Mesenchymal stem cell (in vitro differentiated cells and primary cell): ENCODE measurements around the gene SELENOK.
"Not testable (repeated sequence)": the region's sequence is repeated elsewhere in the genome, so short reads cannot be mapped to it uniquely, and the experiment has no call there.

Experiments used
- DNase-seq: peaks from one replicate; pipeline ENCODE4 v3.0.0-alpha.2; 2013
- H2AFZ ChIP-seq: one replicate; pipeline ENCODE4 v1.6.1; 2013; ENCODE audit warnings: low read depth, mild to moderate bottlenecking, control low read depth, inconsistent platforms, low read length, moderate library complexity
- H2AK5ac ChIP-seq: 2 replicates; pipeline ENCODE4 v1.6.1; 2013; ENCODE audit warnings: low read length, moderate library complexity, mild to moderate bottlenecking, inconsistent platforms; ENCODE audit not compliant: severe bottlenecking
- H2BK120ac ChIP-seq: one replicate; pipeline ENCODE4 v1.6.1; 2013; ENCODE audit warnings: low read depth, mild to moderate bottlenecking, inconsistent platforms, low read length, moderate library complexity
- H2BK12ac ChIP-seq, 2 experiments: one replicate each; pipeline ENCODE4 v1.6.1; 2013; ENCODE audit warnings: inconsistent platforms in 2 of 2, low read length in 2 of 2, mild to moderate bottlenecking in 2 of 2, moderate library complexity in 2 of 2, control low read depth in 1 of 2
- H2BK15ac ChIP-seq: one replicate; pipeline ENCODE4 v1.6.1; 2013; ENCODE audit warnings: mild to moderate bottlenecking, low read depth, inconsistent platforms; ENCODE audit not compliant: poor library complexity, severe bottlenecking
- H2BK5ac ChIP-seq: 2 replicates; pipeline ENCODE4 v1.6.1; 2013; ENCODE audit warnings: low read depth, mild to moderate bottlenecking, low read length, control low read depth, inconsistent platforms; ENCODE audit not compliant: poor library complexity, severe bottlenecking
- H3K14ac ChIP-seq, 2 experiments: one replicate each; pipeline ENCODE4 v1.6.1; 2013; ENCODE audit warnings: inconsistent platforms in 2 of 2, low read length in 2 of 2, control low read depth in 1 of 2, mild to moderate bottlenecking in 1 of 2, moderate library complexity in 1 of 2
- H3K18ac ChIP-seq, 2 experiments: one replicate each; pipeline ENCODE4 v1.6.1; 2013; ENCODE audit warnings: inconsistent platforms in 2 of 2, low read length in 2 of 2, control low read depth in 1 of 2, low read depth in 1 of 2, mild to moderate bottlenecking in 1 of 2
- H3K23ac ChIP-seq, 2 experiments: one replicate each; pipeline ENCODE4 v1.6.1; 2013; ENCODE audit warnings: inconsistent platforms in 2 of 2, low read length in 2 of 2, mild to moderate bottlenecking in 2 of 2, moderate library complexity in 2 of 2, control low read depth in 1 of 2
- H3K27ac ChIP-seq: 2 replicates; pipeline ENCODE4 v1.5.1; 2013; ENCODE audit warnings: mild to moderate bottlenecking, moderate library complexity, low read length, control low read depth, inconsistent platforms; ENCODE audit not compliant: poor library complexity, severe bottlenecking
- H3K27me3 ChIP-seq, 2 experiments: 2 replicates each; pipeline versions ENCODE4 v1.6.1 to v1.7.0; 2013; ENCODE audit warnings: low read length in 2 of 2, mild to moderate bottlenecking in 2 of 2, moderate library complexity in 2 of 2, control low read depth in 1 of 2, inconsistent platforms in 1 of 2; ENCODE audit not compliant: control insufficient read depth in 1 of 2, insufficient read depth in 1 of 2
- H3K36me3 ChIP-seq, 2 experiments: 2 replicates each; pipeline versions ENCODE4 v1.6.1 to v1.7.0; 2013; ENCODE audit warnings: low read length in 2 of 2, control low read depth in 1 of 2, inconsistent platforms in 1 of 2, low read depth in 1 of 2, mild to moderate bottlenecking in 1 of 2; ENCODE audit not compliant: insufficient read depth in 2 of 2, control insufficient read depth in 1 of 2
- H3K4ac ChIP-seq, 2 experiments: one replicate each; pipeline ENCODE4 v1.6.1; 2013; ENCODE audit warnings: inconsistent platforms in 2 of 2, low read length in 2 of 2, mild to moderate bottlenecking in 2 of 2, moderate library complexity in 2 of 2, control low read depth in 1 of 2, low read depth in 1 of 2
- H3K4me1 ChIP-seq: 2 replicates; pipeline ENCODE4 v1.6.1; 2013; ENCODE audit warnings: low read depth, low read length, control low read depth; ENCODE audit not compliant: control insufficient read depth, insufficient read depth
- H3K4me2 ChIP-seq: 2 replicates; pipeline ENCODE4 v1.6.1; 2013; ENCODE audit warnings: low read length, mild to moderate bottlenecking, inconsistent platforms; ENCODE audit not compliant: poor library complexity, severe bottlenecking
- H3K4me3 ChIP-seq, 2 experiments: 2 replicates each; pipeline versions ENCODE4 v1.5.1 to v1.7.0; 2013; ENCODE audit warnings: low read length in 2 of 2, mild to moderate bottlenecking in 2 of 2, control low read depth in 1 of 2, low read depth in 1 of 2; ENCODE audit not compliant: insufficient read depth in 1 of 2
- H3K79me1 ChIP-seq: replicated peaks from 2 replicates; pipeline ENCODE4 v1.6.1; 2013; ENCODE audit warnings: mild to moderate bottlenecking, control low read depth, low read length, inconsistent platforms; ENCODE audit not compliant: poor library complexity, severe bottlenecking
- H3K9ac ChIP-seq: 2 replicates; pipeline ENCODE4 v1.7.0; 2013; ENCODE audit warnings: mild to moderate bottlenecking, low read length, moderate library complexity
- H3K9me3 ChIP-seq: 2 replicates; pipeline ENCODE4 v1.7.0; 2013; ENCODE audit warnings: mild to moderate bottlenecking, low read length; ENCODE audit not compliant: control insufficient read depth
- H4K8ac ChIP-seq: one replicate; pipeline ENCODE4 v1.6.1; 2013; ENCODE audit warnings: inconsistent platforms, mild to moderate bottlenecking, low read length, moderate library complexity
- H4K91ac ChIP-seq: one replicate; pipeline ENCODE4 v1.6.1; 2013; ENCODE audit warnings: mild to moderate bottlenecking, low read length, inconsistent platforms
- WGBS: methylation state at CpG from one replicate; pipeline ENCODE4 v1.1.7; 2013; ENCODE audit warnings: mixed read lengths; 5-methylcytosine and 5-hydroxymethylcytosine counted together

SELENOK gene

GRCh38 chr3:53927208-53927872 lies 35.7 kb upstream of the SELENOK start:
- H3K36me3 ChIP-seq, H3K4me1 ChIP-seq, DNase-seq, H3K9ac ChIP-seq, H2BK5ac ChIP-seq, H3K23ac ChIP-seq, H2BK120ac ChIP-seq, H2BK15ac ChIP-seq, H2AK5ac ChIP-seq, H3K18ac ChIP-seq, H3K79me1 ChIP-seq, H2AFZ ChIP-seq, H3K27ac ChIP-seq, H2BK12ac ChIP-seq, H3K4me2 ChIP-seq, H3K4me3 ChIP-seq, H3K4ac ChIP-seq, H3K9me3 ChIP-seq, H3K14ac ChIP-seq, H4K8ac ChIP-seq, H3K27me3 ChIP-seq, H4K91ac ChIP-seq: not testable (repeated sequence)
- WGBS: 76% methylated on average over 26 of the region's 30 CpGs

- no peak overlapping the region for H2BK15ac ChIP-seq
- no peak overlapping the region for H3K18ac ChIP-seq
- peaks cover 0 to 3% of the 10 kb centered on the region in 2 experiments for H3K27me3 ChIP-seq
- H3K9me3 ChIP-seq: no peaks in the 10 kb centered on the region
- H2BK12ac ChIP-seq: no peak overlapping the region
- no peak overlapping the region for H2AFZ ChIP-seq
- no peak overlapping the region for H3K4me2 ChIP-seq
- no peak overlapping the region for H2BK5ac ChIP-seq
- H3K4me1 ChIP-seq: no peaks in the 10 kb centered on the region
- no peak overlapping the region for H3K4ac ChIP-seq
- H3K36me3 ChIP-seq: no peaks in the 10 kb centered on the region
- H3K27ac ChIP-seq: no peak overlapping the region
- DNase-seq: peak; percentile 6
- no peak overlapping the region for H3K9ac ChIP-seq
- H3K4me3 ChIP-seq: no peak overlapping the region
- no peak overlapping the region for H2AK5ac ChIP-seq
- WGBS: 73% methylated on average over 1 of the region's 1 CpG
- H3K79me1 ChIP-seq: no peaks in the 10 kb centered on the region
- H2BK120ac ChIP-seq: no peak overlapping the region
- no peak overlapping the region for H3K23ac ChIP-seq
- H3K14ac ChIP-seq: no peak overlapping the region
- H4K8ac ChIP-seq: no peak overlapping the region
- no peak overlapping the region for H4K91ac ChIP-seq
These were observed 29.6 kb upstream of the SELENOK start for GRCh38 chr3:53921296-53921695.

DNA sequence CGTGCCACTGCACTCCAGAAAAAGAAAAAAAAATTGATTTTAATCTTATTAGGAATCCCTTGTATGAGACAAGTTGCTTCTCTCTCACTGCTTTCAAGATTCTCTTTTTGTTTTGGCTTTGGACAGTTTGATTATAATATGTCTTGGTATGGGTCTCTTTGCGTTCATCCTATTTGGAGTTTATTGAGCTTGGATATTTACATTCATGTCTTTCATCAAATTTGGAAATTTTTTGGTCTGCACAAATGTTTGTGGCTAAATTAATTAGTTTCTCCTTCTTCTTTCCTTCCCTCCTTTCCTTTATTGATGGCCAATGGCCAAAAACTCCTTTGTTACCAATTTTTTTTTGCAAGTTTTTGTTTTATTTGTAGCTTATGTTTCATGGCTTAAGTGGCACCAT lies 28.1 kb upstream of the SELENOK start:
- H2BK15ac ChIP-seq: no peak overlapping the region
- no peak overlapping the region for H3K18ac ChIP-seq
- no peak overlapping the region for H2BK12ac ChIP-seq
- H3K14ac ChIP-seq: no peak overlapping the region
- WGBS: no CpG with 5 or more reads among the region's 2 CpGs
- H3K36me3 ChIP-seq: no peaks in the 10 kb centered on the region
- no peak overlapping the region for H2BK5ac ChIP-seq
- no peak overlapping the region for H3K27ac ChIP-seq
- no peak for DNase-seq
- no peak overlapping the region for H2AK5ac ChIP-seq
- H3K23ac ChIP-seq: no peak overlapping the region
- no peaks in the 10 kb centered on the region for H3K4me1 ChIP-seq
- no peak overlapping the region for H3K9ac ChIP-seq
- no peak overlapping the region for H3K4me3 ChIP-seq
- peaks cover 0 to 3% of the 10 kb centered on the region in 2 experiments for H3K27me3 ChIP-seq
- no peaks in the 10 kb centered on the region for H3K79me1 ChIP-seq
- no peak overlapping the region for H2BK120ac ChIP-seq
- H3K9me3 ChIP-seq: no peaks in the 10 kb centered on the region
- H3K4me2 ChIP-seq: no peak overlapping the region
- H3K4ac ChIP-seq: no peak overlapping the region
- no peak overlapping the region for H4K8ac ChIP-seq
- H4K91ac ChIP-seq: no peak overlapping the region
- H2AFZ ChIP-seq: no peak overlapping the region

DNA sequence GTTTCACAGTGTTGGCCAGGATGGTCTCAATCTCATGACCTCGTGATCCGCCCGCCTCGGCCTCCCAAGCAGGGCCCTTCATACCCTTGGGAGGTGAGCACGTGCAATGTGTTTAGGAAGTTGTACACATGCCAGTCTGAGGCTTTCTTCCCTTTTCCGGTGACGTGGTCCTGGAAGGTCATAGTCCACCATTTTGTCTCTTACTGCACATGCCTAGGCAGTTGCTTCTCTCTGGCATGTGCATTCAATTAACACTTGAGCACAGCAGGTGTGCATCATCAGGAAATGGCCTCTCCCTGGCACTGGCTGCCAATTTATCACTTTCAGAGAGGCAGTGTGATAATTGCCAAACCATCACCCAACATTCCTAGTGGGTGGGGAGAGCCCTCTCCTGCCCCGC lies 21.7 kb upstream of the SELENOK start:
- H3K9ac ChIP-seq: no peak overlapping the region
- H4K91ac ChIP-seq: no peak overlapping the region
- 90% methylated on average over 7 of the region's 8 CpGs for WGBS
- no peak overlapping the region for H3K4ac ChIP-seq
- no peak overlapping the region for H2BK12ac ChIP-seq
- H2BK120ac ChIP-seq: no peak overlapping the region
- no peak overlapping the region for H3K18ac ChIP-seq
- DNase-seq: no peak
- H2AFZ ChIP-seq: no peak overlapping the region
- H3K4me2 ChIP-seq: no peak overlapping the region
- H2BK5ac ChIP-seq: no peak overlapping the region
- H3K4me1 ChIP-seq: no peaks in the 10 kb centered on the region
- peaks cover 0 to 18% of the 10 kb centered on the region in 2 experiments for H3K27me3 ChIP-seq
- H4K8ac ChIP-seq: no peak overlapping the region
- H3K36me3 ChIP-seq: no peaks in the 10 kb centered on the region
- no peaks in the 10 kb centered on the region for H3K79me1 ChIP-seq
- no peak overlapping the region for H3K23ac ChIP-seq
- no peak overlapping the region for H3K4me3 ChIP-seq
- H3K27ac ChIP-seq: no peak overlapping the region
- H3K14ac ChIP-seq: no peak overlapping the region
- no peak overlapping the region for H2BK15ac ChIP-seq
- no peak overlapping the region for H2AK5ac ChIP-seq
- no peaks in the 10 kb centered on the region for H3K9me3 ChIP-seq
